Hematopoietic multipotent progenitor cell treated with erythropoietin and hydrocortisone succinate and interleukin-3 and kit ligand, for 6 days (in vitro differentiated cells): Measurements from ENCODE around the gene CIRBP.
"Not testable (repeated sequence)": the region's sequence is repeated elsewhere in the genome, so short reads cannot be mapped to it uniquely, and the experiment has no call there.

Experiments used
- DNase-seq: peaks from one replicate; pipeline ENCODE4 v3.0.0-alpha.2; 2015

Gene CIRBP

DNA sequence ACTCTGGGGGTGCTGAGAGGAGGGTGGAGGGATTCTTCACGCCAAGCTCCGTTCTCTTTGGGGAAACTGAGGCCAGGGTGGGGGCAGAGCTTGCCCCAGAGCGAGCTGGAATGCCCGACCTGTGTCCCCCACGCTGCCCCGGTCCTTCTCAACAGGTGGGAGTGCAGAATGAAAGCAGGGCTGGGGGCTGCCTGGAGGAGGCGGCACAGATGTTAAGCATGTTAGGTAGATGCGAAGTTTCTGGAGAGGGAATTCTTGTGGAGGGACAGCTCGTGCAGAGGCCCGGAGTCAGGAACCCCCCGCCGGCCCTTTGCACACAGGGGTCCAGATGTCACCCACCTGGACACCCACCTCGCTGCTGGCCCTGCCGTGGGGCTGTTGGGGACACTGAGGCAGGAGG is 25.6 kb downstream of the CIRBP start:
- no peak for DNase-seq

DNA sequence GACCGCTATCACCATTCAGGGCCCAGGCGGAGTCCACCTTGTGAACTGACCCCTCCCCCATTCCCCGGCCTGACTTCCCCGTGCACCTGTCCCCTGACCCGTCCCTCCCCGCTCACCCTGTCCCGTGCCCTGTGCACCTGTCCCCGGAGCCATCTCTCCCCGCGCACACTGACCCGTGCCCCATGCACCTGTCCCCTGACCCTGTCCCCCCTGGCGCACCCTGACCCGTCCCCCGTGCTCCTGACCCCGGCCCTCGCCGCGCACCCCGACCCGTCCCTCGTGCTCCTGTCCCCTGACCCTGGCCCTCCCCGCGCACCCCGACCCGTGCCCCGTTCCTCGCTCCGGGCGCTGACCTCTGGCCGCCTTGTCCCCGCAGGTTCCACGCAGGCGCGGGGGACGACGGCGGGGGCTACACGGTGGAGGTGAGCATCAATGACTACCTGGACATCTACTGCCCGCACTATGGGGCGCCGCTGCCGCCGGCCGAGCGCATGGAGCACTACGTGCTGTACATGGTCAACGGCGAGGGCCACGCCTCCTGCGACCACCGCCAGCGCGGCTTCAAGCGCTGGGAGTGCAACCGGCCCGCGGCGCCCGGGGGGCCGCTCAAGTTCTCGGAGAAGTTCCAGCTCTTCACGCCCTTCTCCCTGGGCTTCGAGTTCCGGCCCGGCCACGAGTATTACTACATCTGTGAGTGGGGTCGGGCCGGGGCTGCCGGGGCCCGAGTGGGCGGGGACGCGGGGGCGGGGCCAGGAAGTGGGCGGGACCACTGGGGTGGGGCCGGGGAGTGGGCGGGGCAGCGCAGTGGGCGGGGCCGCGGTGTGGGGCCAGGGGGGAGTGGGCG is 26.3 kb downstream of the CIRBP start:
- DNase-seq, result peak; percentile 46

DNA sequence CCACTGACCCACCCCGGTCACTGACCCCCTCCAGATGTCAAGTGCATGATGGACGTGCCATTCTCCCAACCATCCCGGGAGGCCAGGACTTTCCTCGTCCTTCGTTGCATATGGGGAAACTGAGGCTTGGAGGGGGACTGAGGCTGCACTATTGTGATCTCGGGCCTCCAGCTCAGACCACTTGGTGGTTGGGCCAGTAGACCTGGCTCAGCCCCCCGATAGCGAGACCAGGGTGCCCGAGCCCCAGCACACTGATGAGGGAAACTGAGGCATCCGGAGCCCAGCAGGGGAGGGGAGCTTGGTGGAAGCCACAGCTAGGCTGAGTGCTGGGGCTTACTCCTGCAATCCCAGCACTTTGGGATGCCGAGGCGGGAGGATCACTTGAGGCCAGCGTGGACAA is 26.9 kb downstream of the CIRBP start:
- DNase-seq, result no peak

DNA sequence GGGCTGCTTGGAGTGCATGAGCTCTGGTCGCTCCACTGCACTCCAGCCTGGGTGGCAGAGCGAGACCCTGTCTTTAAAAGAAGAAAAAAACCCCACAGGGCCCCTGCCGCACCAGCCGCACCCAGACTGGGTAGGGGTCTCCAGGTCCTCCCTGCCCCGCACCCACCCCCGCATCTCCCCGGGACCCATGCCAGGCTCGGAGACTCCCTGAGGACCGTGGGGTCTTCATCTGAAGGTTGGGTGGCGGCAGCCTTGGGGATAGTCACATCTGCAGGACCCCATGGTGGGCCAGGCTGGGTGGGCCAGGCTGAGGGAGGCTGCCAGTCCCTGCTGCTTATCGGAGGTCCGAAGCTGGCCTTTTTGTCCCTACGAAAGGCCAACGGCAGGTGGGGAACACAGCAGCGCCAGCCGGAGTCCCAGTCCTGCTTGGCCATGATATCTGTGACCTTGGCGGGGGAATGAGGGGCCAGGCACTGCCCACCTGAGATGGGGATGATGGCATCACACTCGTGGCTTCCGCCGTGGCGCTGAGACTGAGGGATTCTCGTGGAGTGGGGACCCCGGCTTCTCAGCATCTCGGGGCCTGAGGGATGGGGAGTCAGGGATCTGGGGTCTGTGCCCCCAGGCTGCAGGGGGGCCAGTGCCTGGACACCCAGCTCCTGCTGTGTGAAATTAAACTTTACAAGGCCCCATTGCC is 27.6 kb downstream of the CIRBP start:
- DNase-seq, result no peak

DNA sequence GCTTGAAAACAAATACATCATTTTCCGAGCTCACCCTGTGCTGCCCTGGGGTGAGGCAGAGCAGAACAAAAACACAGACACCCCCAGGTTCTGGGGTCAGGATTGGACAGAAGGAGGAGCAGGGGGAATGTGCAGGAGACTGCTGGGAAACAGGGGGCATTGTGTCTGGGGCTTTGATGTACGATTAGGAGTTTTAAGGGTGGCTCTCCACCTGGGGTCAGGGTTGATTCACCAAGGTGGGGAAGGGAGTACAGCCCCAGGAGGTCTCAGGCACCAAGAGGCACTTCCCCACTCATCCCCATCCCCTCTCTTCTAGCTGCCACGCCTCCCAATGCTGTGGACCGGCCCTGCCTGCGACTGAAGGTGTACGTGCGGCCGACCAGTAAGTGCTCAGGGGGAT is 29.1 kb downstream of the CIRBP start:
- DNase-seq, result no peak

DNA sequence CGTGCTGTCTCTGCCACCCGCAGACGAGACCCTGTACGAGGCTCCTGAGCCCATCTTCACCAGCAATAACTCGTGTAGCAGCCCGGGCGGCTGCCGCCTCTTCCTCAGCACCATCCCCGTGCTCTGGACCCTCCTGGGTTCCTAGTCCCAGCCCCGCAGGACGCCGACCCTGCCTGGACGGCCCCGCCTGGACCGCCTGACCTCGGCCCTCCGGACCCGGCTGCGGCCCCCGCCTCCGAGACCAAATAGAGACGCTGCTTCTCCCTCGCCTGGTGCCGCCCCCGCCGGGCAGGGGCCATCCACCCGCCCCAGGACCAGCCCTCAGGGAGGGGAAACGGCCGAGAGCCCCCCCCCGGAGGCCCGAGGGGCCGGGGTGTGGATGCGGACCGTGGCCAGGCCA is 30.7 kb downstream of the CIRBP start:
- no peak for DNase-seq

DNA sequence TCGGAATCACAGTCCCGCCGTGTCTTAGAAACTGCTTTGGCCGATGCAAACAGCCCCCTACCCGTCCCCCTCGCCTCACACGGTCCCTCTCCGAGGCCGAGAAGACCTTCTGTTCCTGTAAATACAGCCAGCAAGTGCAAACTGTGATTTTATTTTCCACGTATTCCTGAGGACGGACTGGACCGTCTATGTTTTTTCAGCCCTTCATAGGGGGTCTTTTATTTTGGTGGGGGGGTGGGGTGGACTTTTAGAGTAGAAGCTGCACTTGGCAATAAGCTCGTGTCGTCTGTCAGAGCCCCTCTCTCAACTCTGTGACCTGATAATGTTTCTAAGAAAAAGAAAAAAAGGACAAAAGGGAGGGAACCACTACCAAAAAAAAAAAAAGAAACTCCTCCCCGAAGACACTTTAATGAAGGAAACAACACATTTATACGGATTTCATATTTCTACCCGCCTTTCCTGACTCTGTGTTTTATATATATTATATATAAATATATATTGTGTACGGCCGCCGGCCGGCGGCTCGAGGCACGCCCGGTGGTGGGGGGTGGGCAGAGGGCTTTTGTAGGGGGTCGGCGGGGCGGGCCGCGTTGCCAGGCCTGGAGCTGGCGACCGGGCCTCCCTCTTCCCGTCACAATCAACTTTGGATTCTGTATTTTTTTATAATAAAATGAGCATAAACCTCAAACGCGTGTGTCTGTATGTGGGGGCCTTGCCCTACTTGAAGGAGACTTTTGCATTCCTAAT is 31.8 kb downstream of the CIRBP start:
- DNase-seq, result no peak

DNA sequence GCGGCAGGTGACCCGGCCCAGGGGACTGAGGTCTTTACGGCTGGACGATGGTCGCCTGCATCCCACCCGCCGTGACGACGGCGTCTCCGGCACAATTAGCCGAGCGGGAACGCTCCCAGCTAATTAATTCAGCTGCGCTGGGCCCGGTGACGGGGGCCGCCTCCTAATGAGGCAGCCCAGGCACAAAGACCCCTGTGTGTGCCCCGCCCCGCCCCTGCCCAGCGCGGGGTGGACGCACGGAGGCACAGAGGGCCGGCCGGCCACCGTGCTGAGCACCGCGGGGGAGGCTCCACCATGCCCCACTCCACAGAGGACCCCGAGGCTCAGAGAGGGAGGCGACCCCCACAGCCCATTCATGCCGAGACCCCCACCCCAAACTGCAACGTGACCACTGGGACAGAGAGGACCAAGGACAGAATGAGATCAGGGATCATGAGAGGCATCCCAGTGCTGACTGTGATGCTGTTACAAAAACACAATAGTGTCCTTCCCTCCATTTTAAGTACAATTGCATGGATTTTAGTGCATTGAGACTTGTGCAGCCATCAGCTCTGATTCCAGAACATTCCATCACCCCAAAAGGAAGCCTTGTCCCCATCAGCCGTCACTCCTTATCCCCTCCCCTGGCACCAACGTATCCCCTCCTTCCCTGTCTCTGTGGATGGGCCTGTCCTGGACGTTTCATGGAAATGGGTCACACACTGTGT is 33.6 kb downstream of the CIRBP start:
- DNase-seq, result no peak

DNA sequence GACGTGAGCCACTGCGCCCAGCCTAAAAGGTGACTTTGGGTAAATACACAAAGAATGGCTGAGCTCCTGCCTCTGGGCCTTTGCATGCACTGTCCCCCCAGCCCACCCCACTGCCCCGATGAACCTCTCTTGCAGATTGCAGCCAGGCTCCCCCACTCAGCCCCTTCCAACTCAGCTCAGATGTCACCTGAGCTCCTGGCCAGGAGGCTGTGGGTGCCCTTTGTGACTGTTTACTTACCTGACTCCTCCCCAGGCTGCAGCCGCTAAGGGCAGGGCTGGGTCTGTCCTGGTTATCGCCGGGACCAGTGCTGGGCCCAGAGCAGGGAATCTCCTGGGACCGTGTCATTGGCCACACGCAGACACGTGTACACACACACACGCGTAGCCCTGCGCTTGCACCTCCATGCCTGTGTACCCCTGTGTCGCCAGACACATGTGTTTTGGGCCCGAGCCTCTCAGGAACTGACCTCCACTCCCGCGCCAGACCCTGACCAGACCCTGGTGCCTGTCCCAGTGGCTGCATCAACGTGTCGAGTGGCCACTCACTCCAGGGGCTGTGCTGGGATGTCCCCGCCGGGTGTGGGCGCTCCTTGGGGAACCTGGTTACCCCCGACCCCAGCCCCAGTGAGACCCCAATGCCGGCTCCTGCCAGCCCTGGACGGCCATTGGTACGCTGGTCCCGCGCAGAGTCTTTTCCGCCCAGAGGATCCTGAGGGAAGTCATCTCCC is 35.2 kb downstream of the CIRBP start:
- DNase-seq, result no peak

DNA sequence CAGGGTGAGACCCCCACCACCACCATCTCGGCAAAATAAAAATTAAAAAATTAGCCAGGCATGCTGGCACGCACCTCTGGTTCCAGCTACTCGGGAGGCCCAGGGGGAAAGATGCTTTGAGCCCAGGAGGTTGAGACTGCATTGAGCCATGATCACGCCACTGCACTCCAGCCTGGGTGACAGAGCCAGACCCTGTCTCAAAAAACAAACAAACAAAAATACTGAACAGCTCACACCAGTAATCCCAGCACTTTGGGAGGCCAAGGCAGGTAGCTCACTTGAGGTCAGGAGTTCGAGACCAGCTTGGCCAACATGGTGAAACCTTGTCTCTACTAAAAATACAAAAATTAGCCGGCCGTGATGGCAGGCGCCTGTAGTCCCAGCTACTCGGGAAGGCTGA is 36.2 kb downstream of the CIRBP start:
- not testable (repeated sequence) for DNase-seq

DNA sequence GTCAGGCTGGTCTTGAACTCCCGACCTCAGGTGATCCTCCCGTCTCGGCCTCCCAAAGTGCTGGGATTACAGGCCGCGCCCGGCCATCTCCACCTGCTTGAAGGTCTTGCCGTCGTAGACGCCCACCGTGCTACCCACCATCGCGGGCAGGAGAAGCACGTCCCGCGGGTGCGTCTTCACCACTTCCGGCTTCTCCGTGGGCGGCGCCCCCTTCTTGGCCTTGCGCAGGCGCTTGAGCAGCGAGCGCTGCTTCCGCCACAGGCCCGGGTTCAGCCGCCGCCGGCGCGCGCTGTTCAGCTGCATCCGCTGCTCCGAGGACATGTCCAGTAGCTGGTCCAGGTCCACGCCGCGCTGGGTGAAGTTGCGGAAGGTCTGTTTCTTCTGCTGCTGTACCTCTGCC is 38.2 kb downstream of the CIRBP start:
- DNase-seq, result no peak

DNA sequence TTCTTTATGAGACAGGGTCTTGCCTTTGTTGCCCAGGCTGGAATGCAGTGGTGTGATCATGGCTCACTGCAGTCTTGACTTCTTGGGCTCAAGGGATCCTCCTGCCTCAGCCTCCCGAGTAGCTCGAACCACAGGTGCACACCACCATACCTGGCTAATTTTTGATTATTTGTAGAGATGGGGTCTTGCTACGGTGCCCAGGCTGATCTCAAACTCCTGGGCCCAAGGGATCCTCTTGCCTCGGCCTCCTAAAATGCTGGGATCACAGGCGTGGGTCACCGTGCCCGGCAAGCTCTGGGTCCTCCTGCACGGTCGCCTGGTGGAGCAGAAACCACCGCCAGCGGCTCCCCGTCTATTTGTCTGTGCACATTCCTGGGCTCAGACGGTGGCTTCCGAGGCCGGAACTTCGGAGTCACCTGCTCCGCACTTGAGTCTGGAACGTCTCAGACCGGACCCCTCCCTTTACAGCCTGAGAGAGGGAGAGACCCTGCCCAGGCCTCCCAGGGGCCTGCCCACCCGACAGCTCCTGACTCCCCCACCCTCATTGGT is 38.7 kb downstream of the CIRBP start:
- no peak for DNase-seq

DNA sequence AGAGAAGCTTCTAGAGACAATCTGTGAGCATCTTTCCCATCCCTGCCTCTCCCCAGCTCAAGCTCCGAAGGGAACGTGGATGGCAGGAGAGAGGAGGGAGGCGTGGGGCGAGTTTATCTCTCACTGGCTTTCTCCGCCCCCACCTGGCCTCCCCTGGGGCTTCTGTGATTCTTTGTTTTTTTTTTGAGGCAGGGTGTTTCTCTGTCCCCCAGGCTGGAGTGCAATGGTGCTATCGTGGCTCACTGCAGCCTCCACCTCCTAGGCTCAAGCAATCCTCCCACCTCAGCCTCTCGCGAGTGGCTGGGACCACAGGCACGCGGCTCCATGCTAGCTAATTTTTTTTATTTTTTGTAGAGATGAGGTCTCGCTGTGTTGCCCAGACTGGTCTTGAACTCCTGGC is 39.6 kb downstream of the CIRBP start:
- no peak for DNase-seq

DNA sequence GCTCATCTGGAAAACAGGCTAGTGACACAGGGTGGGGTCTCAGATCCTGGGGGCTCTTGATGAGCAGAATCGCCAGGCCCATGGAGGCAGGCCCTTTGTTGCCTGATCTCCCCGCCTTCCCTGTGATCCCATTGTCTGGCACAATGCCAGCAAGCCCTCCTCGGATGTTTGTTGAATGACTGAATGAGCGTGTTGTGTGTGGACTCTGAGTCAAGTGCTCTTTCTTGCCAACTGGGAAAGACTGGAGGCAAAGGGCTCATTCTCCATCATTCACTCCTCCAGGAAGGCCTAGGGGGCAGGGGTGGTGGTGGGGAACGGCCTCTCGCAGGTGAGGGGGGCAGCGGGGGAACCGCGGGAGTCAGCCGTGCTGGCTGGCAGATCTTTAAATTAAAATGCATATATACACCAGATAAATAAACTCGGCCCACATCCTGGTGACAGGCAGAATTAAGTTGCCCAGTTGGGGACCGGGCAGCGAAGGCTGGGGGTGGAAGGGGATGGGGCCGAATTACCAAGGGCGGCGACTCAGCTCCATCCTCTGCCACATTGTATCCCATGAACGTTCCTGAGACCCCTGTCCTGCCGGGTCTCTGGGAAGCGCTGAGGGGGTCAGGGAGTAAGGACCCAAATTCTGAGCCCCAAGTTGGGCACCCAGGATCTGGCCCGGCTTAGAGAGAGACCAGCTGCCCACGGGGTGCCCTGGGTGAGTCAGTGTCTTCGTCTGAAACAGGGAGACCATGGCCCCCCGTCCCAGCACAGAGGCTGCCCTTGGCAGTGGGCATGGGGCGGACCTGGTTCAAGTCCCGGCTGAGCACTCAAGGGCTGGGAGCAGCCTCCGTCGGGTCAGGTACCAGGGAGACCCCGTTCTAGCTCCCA is 41.1 kb downstream of the CIRBP start:
- peak; percentile 32 for DNase-seq

DNA sequence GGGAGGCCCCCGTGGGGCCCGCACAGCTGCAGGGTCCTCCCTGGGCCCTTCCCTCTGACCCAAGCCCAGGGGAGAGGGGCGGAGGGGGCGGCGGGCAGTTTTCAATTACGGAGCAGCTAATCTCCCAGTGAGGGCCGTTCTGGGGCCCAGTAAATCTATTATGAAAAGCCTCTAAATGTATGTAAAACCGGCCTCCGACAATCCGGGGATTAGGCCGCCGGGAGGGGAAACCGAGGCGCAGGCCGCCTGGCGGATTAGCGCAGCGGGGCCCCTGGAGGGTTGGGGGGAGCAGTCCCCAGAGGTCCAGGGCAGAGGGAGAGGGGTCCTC is 41.7 kb downstream of the CIRBP start:
- no peak for DNase-seq

DNA sequence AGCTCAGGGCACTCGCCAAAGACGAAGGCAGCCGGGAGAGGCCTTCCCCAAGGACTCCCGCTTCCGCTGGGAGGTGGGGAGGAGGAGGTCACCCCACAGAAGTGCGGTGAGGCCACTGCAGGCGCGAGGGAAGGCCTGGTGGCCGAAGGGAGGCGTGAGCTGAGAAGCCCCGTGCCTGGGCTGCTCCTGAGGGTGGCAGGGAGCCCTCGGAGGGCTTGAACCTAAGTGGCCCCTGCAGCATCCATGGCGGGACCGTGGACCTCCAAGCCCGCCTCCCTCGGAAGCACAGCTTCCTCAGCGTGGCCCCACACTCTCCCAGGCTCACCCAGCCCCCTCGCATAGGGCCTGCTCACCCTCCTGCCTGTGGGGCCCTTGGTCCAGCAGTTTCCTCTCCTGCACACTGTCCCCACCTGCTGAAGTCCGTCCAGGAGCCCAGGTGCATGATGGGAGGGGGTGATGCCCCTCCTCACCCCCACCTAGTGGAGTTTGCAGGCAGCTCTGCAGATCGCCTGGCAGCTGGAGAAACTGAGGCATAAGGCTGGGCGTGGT is 42.5 kb downstream of the CIRBP start:
- DNase-seq, result no peak

DNA sequence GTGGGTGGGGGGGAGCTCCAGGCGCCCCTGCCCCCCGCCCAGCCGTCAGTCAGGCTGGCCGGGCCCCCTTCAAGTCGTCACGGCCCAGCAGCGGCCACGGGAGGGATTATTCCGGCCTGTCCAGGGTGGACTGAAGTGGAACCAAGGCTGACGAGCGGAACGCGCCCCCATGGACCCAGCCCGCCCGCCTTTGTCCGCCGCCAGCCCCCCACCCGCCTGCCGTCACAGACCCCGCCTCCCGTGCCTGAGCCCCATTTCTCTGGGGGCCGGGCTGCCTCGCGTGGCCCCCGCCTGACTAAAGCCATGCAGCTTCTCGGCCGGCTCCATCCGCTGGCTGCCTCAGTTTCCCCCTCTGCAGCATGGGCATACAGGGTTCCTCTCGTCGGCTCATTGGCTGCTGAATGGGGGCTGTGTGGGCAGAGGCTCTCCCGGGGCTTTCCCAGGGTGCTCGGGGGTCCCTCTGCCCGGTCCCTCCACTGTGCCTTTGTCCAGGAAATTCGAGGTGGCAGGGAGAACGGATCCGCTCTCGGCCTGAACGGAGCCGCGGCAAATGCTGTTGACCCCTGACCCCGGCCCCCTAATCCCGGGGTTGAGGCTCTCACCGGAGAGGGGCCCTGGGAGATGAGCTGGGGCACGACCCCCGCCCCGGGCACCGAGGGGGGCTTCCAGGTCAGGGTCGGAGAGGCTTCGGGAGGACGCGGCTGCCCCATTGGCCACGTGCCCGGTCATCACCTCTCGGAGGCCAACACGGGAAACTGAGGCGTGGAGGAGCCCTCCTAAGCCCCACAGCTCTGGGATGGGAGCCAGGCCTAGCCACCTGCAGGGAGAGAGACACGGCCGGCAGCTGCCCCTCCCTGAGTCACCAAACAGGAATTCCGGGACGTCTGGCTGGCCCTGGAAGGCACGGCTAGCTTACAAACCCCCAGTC is 43.9 kb downstream of the CIRBP start:
- DNase-seq, result no peak

DNA sequence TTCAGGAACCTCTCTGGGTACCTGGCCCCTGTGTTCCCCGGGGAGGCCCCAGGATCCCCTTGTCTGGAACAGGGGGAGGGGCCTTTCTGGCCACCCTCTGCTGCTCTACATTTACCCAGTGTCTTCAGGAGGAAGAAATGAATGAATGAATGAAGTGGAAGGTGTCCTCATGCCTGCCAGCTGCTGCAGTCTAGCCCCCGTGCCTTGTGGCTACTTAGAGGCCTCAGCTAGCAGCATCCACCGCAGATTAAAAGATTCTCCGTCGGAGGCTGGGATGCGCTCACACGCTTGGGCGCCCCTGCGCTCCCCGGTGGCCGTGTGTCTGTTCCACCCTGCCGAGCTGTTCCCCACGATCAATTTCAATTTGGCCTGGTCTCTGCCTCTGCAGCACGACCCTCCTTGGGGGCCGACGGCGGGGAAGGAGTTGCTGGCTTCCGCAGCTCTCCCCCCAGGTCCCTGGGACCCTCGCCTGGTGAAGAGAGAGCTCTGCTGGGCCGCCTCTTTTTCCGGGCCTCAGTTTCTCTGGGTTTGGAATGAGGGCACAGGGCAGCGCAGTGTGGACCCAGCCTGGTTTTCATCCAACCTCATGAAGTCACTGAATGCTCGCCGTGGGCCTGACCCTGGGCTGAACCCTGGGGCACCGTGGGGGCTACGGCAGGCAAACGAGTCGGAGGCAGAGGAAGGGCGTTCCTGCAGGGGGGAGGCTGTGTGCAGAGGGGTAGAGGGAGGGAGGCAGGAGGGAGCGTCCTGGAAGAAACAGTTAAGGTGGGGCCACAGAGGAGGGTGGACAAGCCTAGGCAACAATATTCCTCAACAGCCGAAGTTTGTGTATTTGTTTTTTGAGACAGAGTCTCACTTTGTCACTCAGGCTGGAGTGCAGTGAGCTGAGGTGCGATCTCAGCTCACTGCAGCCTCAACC is 44.8 kb downstream of the CIRBP start:
- DNase-seq, result no peak
